Neutrophil (primary cell): ENCODE measurements around the gene PRR33.

Experiments used
- H3K27ac ChIP-seq: fragments of 200-600 bp; sonication (generic); 2 replicates; pipeline ENCODE4 v1.5.1; 2016; ENCODE audit warnings: mild to moderate bottlenecking, moderate library complexity
- H3K27me3 ChIP-seq: fragments of 200-600 bp; sonication (generic); 2 replicates; pipeline ENCODE4 v1.6.0; 2016; ENCODE audit warnings: mild to moderate bottlenecking
- H3K36me3 ChIP-seq: fragments of 200-600 bp; sonication (generic); 2 replicates; pipeline ENCODE4 v1.5.1; 2017
- H3K4me1 ChIP-seq, 2 experiments: fragments of 200-600 bp in 1 of 2; sonication (generic) in 1 of 2; 1 replicate in 1 of 2; 2 replicates in 1 of 2; pipeline versions ENCODE4 v1.5.1 to v1.6.1; 2013 to 2016; ENCODE audit warnings: low read depth in 1 of 2, low read length in 1 of 2, mild to moderate bottlenecking in 1 of 2, moderate library complexity in 1 of 2; ENCODE audit not compliant: control insufficient read depth in 1 of 2, insufficient read depth in 1 of 2
- H3K4me3 ChIP-seq, 2 experiments: fragments of 200-600 bp in 1 of 2; sonication (generic) in 1 of 2; 1 replicate in 1 of 2; 2 replicates in 1 of 2; pipeline ENCODE4 v1.5.1; 2013 to 2016; ENCODE audit warnings: low read depth in 1 of 2, low read length in 1 of 2, mild to moderate bottlenecking in 1 of 2, moderate library complexity in 1 of 2
- H3K9me3 ChIP-seq: fragments of 200-600 bp; sonication (generic); 2 replicates; pipeline ENCODE4 v1.5.1; 2016
- CTCF ChIP-seq: fragments of 200-600 bp; sonication (generic); IDR thresholded peaks from 2 replicates; pipeline ENCODE4 v1.5.1; 2016; ENCODE audit warnings: antibody characterized with exemption

The PRR33 gene

GRCh38 chr11:1896923-1897322 lies 5.2 kb upstream of the PRR33 start:
- H3K4me1 ChIP-seq: peaks cover 13% of the 10 kb centered on the region in 2 experiments
- H3K4me3 ChIP-seq: peak overlapping the region; percentile 1 to 32
- H3K27me3 ChIP-seq: no peaks in the 10 kb centered on the region
- TF ChIP-seq CTCF: no peak
- H3K27ac ChIP-seq: peak overlapping the region; percentile 58
- H3K9me3 ChIP-seq: no peaks in the 10 kb centered on the region
- H3K36me3 ChIP-seq: peaks cover 7% of the 10 kb centered on the region

- Histone ChIP-seq H3K4me1 (peaks cover 13 to 17% of the 10 kb centered on the region in 2 experiments), H3K36me3 (peaks cover 10% of the 10 kb centered on the region), H3K4me3 (no peak overlapping the region), H3K27ac (peak overlapping the region; percentile 58), H3K9me3 (no peaks in the 10 kb centered on the region), H3K27me3 (no peaks in the 10 kb centered on the region)
- no peak for TF ChIP-seq CTCF
Measured at GRCh38 chr11:1896468-1896867, 4.8 kb upstream of the PRR33 start.

- TF ChIP-seq CTCF: no peak
- Histone ChIP-seq H3K4me1 (peaks cover 13 to 34% of the 10 kb centered on the region in 2 experiments), H3K9me3 (no peaks in the 10 kb centered on the region), H3K27me3 (peaks cover 2% of the 10 kb centered on the region), H3K27ac (no peak overlapping the region), H3K36me3 (peaks cover 27% of the 10 kb centered on the region), H3K4me3 (no peak overlapping the region)
Measured at GRCh38 chr11:1894759-1895158, 3.1 kb upstream of the PRR33 start.

GRCh38 chr11:1893581-1894359 lies 2.1 kb upstream of the PRR33 start:
- Histone ChIP-seq H3K27me3 (peaks cover 12% of the 10 kb centered on the region), H3K36me3 (peaks cover 37% of the 10 kb centered on the region), H3K4me3 (no peak overlapping the region), H3K9me3 (no peaks in the 10 kb centered on the region), H3K27ac (no peak overlapping the region), H3K4me1 (peaks cover 22 to 44% of the 10 kb centered on the region in 2 experiments)
- TF ChIP-seq CTCF: no peak

- Histone ChIP-seq H3K9me3 (no peaks in the 10 kb centered on the region), H3K36me3 (peaks cover 49% of the 10 kb centered on the region), H3K27me3 (peaks cover 24% of the 10 kb centered on the region), H3K4me1 (peaks cover 30 to 52% of the 10 kb centered on the region in 2 experiments), H3K4me3 (no peak overlapping the region), H3K27ac (peak overlapping the region; percentile 68)
- TF ChIP-seq CTCF: no peak
Measured at GRCh38 chr11:1892558-1892957, 863 bp upstream of the PRR33 start.
